Activated CD4-positive, alpha-beta T cell treated with anti-CD3 and anti-CD28 coated beads, Interleukin-10, Interleukin-2, amounts not matched to agents 100 ng/mL and 50 ng/mL, durations not matched to agents 16 hours and 8 hours (primary cell): Measurements from ENCODE around the gene KCP.

Experiments used
- DNase-seq: peaks from one replicate; pipeline ENCODE4 v3.0.0-alpha.2; 2020

Gene KCP

DNA sequence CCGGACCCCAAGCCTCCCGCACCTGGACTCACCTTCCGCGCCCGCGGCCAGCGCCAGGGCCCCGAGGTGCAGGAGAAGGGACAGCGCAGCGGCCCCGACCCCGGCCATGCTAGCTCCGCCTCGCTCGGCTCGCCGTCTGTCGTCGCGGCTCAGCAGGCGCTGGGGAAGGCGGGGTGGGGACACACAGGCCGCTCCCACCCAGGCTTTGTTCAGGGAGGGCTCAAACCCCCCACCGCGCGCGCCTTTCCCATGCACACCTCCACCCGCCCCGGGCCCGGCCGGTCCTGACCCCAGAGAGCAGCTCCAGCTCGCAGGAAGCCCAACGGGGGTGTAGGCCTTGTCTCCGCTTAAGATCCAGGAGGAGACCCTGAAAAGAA, at the start of gene KCP:
KCP (minus strand) TSS at position 141 of the 377 bp plus-strand sequence; CDS start at position 108, 33 bp downstream.
- DNase-seq: no peak

DNA sequence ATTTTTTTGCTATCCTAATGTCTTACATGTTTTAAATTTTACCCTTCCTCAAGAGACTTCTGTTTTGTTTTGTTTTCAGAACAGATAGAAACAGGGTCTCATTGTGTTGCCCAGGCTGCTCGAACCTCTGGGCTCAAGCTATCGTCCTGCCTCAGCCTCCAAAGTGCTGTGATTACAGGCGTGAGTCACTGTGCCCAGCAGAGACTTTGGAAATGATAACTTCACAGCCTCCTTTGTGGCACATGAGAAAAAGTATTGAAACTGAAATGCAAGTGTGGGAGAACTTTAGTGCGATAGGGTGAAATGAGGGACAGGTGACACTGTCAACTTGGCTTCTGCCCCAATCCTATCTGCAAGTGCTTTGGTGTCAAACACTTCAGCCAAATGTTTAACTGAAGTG, 48.8 kb upstream of the KCP start:
- peak; percentile 38 for DNase-seq

DNA sequence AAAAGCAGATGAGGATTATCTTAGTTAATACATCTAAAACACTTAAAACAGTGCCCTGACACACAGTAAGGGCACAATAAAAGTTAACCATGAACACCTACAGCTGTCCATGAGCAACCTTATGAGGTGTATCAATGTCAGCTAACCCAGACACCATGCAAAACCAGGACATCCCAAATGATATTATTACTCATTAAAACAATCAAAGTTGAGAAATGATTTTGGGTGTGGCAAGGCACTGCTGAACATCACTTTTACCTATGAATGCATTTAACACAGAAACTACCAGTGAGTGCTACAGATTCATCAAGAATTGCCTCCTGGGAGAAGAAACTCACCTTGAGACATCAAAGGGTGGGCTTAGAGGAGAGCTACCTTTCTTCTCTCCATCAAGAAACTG, 45.5 kb upstream of the KCP start:
- no peak for DNase-seq

DNA sequence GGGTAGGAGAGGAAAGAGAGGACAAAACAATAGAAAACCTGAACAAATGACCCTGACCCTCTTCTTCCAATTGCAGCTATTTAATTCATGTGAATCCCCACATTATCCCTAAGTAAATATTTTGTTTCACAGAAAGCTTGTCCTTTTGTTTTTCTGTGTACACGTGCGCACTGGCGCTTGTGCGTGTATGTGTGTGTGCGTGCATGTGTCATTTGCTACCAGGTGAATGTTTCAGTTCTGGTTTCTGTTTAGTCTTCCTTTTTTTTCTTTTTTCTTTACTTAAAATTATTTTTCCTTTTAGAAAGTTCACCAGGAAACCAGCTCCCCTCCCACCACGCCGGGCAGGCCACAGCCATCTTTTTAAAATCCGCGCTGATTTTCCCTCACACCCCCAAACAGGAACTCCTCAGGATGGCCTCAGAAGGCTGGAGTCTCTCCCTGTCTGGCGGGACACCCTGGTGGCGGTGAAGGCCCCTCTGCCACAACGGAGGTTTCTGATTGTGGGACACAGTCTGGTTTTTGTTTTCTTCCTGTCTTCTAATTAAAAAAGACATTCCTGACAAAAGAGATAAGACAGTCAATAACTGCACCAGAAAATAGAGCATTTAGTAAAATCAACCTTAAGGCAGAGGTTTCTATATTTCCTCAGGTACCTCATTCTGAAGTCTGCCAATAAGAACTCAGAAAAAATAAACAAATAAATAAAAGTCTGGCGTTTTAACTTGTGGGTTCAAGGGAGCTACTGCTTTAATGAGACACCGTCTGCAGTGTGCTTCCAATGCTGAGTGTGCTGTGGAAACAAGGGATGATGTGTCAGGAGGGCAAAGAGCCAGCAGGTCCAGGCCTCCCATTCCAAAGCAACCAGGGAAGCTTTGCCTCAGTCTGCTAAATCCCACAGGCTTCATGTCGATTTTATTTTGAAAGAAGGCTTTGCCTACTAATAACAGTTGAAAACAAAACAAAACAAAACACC, 44.6 kb upstream of the KCP start:
- no peak for DNase-seq

DNA sequence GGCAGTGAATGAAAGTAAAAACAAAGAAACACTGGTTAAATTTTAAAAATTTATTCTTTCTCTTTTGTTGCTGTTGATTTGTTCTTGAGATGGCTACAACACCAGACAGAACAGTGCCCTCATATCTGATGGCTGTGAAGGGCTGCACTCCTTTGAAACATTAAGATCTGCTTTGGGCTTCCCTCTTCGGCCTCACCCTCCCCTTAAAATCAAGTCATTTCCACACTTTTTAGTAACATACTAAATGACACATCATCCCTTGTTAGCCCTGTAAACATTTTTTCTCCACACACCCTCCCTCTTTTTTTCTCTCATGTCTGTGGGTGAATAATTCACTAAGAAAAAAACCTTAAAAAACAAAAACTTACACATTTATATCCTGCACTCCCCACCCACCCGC, 43.6 kb upstream of the KCP start:
- no peak for DNase-seq

DNA sequence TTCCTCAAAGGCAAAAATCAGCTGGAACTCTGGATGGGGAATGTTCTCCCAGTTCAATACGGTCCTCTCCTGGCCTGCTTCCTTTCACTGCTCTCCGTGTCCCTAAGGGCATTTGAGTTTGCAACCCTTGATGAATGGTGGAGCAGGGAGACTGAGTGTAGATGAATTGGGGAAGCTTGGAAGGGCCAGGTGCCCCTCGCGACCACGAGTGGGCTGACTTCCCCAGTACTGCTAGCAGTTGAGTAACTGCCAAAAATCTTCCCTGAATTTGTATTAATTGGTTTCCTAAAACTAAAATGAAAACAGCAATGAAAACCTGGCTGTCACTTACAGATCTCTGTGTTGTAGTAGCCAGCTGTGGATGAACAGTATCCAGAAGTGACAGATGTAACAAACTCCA, 40.8 kb upstream of the KCP start:
- no peak for DNase-seq

DNA sequence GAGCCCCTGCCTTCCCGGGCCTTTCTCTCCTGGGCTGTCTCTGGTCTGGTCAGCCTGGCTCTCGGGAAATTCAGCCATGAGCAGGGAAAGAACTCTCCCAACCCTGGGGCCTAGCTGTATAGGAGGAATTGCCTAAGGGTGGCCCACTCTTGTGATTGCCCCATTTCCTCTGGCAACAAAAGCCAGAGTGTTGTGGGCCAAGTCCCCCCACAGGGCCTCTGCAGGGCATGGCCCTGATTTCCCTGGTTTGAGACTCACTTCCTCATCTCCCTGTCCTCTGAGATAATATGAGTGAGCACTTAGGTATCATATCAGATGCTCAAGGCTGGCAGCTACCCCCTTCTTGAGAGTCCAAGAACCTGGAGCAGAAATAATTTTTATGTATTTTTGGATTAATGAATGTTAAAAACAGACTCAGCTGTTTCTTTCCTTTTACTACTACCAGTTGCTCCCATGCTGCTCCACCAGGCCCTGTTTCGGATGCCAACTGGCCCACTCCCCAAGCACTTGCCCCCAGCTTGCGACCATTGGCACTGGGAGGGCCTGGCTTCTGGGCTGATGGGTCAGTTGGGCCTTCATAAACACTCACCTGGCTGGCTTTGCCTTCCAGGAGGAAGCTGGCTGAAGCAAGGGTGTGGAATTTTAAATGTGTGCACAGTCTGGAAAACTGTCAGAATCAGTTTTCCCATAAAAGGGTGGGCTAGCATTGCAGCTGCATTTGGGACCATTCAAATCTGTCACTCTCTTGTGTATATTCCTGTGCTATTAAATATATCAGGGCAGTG, 38.7 kb upstream of the KCP start:
- no peak for DNase-seq

DNA sequence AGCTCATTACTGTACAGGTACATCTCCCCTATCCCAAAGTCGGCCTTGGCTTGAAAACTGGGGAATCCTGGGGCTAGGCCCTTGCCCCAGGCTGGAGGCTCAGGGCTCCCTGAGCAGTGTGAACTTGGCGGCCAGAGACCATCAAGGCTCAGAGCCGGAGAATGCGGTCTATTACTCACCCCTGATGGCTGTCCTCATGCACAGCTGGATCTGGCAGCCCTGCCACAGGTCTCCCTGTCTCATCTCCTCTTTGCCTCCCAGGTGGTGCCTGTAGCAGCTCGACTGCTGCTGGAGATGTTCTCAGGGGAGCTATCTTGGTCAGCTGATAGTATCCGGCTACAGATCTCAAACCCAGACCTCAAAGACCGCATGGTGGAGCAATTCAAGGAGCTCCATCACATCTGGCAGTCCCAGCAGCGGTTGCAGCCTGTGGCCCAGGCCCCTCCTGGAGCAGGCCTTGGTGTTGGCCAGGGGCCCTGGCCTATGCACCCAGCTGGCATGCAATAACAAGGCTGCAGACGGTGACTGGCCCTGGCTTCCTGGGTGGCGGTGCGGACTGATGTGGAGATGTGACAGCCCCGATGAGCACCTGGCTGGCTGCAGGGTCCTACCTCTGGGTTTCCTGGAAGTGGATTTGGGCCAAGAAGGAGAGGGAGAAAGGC, 37.9 kb upstream of the KCP start:
- DNase-seq: no peak

DNA sequence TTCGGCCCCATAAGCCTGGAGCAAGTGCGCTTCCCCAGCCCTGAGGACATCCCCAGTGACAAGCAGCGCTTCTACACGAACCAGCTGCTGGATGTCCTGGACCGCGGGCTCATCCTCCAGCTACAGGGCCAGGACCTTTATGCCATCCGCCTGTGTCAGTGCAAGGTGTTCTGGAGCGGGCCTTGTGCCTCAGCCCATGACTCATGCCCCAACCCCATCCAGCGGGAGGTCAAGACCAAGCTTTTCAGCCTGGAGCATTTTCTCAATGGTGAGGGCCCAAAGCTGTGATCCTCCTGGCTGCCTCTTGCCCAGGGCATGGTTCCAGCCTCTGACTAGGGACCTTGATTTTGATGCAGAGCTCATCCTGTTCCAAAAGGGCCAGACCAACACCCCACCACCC, 37.3 kb upstream of the KCP start:
- no peak for DNase-seq

DNA sequence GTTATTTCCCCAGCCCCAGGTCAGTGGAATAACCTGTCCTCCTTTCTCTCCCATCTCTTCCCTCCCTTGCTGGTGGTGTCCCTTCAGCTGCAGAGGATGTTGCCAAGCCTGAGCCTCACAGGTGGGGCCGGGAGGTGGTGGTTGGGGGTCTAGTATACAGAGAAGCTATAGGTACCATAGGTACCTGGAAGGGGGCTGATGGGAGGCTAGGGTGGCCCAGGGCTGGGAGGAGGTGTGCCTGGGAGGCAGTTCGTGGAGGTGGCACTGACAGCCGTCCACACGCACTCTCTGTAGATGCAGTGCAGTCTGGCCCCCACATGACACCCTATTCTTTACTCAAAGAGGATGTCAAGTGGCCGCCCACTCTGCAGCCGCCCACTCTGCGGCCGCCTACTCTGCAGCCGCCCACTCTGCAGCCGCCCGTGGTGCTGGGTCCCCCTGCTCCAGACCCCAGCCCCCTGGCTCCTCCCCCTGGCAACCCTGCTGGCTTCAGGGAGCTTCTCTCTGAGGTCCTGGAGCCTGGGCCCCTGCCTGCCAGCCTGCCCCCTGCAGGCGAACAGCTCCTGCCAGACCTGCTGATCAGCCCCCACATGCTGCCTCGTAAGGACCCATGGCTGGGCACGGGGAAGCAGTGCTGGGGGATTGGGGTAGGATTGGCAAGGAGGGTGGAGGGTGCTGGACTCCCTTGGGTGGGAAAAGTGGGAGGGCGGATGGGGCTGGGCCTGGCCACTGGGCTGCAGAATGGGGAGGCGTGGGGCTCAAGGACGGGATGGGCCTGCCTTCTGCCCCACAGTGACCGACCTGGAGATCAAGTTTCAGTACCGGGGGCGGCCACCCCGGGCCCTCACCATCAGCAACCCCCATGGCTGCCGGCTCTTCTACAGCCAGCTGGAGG, 36.7 kb upstream of the KCP start:
- no peak for DNase-seq

DNA sequence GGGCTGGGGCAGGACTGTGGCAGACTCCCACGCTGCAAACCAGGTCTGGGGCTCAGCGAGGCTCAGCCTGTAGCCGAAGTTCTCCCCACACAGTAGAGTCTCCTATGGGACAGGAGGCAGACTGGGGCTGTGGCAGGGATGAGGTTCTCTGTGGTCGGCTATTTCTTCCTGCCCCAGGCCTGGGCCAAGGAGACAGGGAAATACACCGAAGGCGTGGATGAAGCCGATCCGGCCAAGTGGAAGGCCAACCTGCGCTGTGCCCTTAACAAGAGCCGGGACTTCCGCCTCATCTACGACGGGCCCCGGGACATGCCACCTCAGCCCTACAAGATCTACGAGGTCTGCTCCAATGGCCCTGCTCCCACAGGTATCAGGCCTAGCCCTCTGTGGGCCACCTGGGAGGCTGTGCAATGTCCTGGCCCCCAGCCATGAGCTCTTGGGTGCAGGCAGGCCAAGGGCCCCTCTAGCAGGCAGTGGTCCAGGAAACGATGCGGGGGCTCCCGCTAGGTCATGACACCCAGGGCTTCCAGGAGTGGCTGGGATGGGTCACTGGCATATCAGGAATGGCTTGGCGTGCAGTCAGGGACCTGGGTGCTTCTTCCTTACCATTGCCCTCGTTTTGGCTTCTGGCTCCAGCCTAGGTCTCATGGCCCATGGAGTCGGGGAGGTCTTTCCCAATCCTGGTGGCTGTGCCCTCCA, 35.3 kb upstream of the KCP start:
- DNase-seq: no peak

DNA sequence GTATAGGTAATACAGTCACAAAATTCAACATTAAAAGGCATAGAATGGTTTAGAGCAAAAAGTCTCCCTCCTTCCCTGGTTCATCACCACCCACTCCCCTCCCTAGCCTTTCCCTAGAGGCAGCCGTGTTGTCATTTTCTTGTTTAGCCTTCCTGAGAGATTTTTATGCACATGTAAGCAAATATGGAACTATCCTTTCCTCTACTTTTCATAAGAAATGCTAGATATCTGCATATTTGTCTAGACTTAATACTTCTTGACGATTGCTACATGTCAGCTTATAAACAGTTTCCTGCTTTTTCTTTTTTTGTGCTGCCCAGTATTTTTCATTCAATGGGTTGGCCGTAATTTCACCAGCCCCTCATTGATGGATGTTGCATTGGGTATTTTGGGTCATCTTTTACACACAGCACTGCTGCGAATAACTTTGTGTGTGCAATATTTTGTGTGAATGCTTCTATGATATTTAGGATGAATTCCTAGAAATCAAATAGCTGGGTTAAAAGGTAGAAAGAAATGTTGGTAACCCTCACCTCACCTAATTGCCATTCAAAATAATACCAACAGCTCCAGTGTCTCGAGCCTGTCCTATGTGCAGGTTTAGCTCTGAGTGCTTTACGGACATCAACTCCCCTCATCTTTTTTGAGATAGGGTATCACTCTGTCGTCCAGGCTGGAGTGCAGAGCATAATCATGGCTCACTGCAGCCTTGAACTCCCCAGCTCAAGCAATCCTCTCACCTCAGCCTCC, 34.2 kb upstream of the KCP start:
- no peak for DNase-seq

DNA sequence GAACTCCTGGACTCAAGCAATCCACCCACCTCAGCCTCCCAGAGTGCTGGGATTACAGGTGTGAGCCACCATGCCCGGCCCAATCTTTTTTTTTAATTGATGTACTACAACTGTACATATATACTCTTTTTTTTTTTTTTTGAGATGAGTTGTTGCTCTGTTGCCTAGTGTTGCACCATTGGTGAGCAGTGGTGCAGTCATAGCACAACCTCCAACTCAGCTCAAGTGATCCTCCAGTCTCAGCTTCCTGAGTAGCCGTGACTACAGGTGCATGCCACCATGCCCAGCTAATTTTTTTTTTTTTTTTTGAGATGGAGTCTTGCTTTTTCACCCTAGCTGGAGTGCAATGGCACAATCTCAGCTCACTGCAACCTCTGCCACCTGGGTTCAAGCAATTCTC, 32.7 kb upstream of the KCP start:
- peak; percentile 49 for DNase-seq

DNA sequence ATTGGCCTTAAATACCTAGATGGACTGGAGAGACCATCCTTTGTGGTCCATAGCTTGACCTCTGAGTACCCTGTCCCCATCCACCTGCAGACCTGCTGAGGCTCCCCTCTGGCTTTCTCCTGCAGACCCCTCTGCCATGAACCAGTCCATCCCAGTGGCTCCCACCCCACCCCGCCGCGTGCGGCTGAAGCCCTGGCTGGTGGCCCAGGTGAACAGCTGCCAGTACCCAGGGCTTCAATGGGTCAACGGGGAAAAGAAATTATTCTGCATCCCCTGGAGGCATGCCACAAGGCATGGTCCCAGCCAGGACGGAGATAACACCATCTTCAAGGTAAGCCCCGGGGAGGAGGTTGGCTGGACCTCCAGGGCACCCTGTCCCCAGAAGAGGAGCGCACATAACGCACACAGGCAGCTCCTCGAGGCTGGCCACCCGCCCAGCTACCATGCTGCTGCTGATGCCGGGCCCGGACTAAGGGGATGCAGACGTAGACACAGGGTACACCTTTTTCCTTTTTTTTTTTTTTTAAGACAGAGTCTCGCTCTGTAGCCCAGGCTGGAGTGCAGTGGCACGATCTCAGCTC, 31.5 kb upstream of the KCP start:
- no peak for DNase-seq

DNA sequence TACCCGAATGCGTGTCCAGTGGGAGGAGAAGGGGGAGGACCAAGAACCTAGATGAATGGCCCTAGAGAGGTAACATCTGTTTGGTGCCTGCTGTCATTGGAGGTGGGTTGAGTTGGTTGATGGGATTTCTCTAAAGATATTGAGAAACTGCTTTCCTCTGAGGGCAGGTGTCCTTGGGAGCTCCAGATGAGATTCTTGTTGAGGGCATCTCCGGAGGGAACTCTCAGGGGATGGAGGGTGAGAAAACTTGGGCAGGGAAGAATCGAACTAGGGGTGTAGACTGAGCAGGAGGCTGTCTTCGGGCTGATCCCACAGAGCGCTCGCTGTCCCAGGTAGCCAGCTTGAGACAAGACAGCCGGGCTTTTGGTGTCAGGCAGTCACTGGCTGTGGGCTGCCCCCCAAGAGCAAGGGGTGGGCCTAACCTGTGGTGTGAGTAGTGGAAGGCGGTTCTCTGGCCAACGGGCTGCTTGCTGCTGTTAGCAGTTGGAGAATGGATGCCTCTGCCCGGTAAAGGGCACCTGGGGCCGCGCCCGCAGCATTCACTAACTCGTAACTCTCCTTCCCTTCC, 30.9 kb upstream of the KCP start:
- no peak for DNase-seq

DNA sequence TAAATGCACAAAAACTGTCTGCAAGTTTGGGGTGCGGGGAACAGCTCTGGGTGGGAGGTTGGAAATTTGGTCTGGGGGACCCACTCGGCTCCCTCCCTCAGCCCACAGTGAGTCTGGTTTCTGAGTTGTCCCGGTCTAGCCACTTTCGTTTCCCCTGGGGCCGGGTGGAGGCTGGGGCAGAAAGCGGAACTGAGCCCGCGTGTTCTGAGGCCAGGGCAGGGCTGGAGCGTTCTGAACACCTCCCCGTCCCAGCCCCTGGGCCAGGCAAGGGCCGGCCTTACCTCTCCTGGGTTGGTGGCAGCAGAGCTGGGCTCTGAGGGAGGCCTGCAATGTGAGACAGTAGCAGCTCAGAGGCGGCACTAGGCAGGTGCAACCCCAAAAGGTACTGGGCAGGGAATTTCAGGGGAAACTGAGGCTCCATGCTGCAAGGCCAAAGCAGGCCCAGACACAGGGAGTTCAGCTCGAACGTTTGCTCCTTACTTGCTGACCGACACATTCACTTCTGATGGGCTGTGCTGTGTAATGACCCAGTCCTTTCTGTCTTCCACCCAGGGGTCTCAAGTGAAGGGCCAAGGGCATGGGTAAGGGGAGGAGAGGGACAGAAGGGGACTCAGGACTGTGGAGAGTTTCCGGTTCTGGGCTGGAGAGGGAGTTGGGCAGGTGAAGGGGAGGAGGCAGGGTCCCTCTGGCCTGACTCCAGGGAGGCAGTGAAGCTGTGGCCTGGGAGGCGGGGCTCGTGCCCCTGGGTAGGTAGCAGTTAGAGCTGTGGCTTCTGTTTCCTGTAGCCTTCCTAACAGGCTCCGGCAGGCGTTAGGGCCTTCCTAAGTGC, 30.2 kb upstream of the KCP start:
- DNase-seq: peak; percentile 54

DNA sequence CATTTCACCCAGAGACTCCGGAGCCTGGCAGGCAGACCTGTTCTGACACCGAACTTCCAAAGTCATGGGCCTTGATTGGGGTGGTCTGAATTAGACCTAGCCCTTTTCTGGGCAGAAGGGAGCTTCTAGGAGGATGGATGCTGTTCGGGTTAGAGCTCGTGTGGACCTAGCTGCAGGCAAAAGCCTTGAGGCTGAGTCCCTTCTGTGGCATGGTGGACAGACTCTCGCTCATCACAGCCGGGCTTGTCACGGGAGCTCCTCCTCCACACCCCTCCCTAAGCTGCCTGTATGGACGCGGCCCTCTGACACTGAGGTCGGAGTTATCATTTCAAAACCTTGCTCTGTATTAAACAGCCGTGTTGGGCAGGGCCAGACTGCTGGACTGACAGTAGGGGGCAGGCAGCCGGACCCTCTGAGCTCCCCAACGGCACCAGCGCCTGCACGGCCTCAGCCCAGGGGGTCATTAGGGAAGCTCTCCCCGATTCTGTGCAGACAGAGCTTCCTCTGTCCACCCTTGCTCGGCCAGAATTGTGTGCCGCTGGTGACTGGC, 29.4 kb upstream of the KCP start:
- peak; percentile 32 for DNase-seq

DNA sequence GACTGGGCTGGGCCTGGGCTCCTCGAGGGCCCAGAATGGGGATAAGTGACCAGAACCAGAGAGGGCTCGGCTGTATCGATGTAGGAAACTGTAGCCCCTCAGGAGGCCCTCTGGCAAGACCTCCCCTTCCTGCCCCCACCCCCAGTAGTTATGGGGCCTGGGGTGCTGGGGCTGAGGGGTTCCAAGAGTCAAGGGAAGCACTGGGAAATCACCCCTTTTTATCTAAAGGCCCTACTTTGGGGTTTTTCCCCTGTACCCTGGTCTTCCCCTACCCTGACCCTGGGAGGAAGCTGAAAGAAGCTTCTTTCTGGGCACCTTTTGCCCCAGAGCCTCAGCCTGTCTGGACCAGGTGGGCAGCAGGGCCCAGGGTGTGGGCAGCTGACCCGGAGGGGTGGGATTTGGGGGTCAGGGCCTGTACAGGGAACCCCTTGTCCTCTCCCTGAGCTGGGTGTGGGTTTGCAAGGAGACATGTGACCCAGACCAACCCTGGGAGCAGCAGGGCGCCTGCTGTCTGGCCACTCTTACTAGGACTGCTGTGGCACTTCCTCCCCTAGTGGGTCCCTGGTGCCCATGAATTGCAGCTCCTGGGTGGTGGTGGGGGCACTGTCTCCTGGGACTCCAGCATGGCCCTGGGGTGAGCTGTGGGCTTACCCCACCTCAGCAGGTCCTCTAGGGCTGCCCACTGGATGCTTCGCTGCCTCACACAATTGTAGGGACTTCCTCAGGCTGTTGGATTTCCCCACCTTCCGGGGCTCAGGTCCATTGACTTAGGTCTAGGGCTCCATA, 28.8 kb upstream of the KCP start:
- DNase-seq: peak; percentile 30
